HepG2 (cell line): Measurements from ENCODE around the gene DDX24. TPM values are rescaled to one million over a fixed set of nuclear protein-coding genes. Genes with fewer than 3 reads are reported as not detected.

ENCODE experiments used
- DNMT1 ChIP-seq: sonication (generic); formaldehyde crosslinking; IDR thresholded peaks from 2 replicates; pipeline ENCODE4 v1.5.1; 2020; ENCODE audit warnings: mild to moderate bottlenecking, missing genetic modification reagents
- FOXC1 ChIP-seq: sonication (generic); formaldehyde crosslinking; IDR thresholded peaks from 2 replicates; pipeline ENCODE4 v1.8.0; 2022; ENCODE audit warnings: mild to moderate bottlenecking, missing genetic modification reagents, borderline replicate concordance
- MZF1 ChIP-seq: sonication (generic); formaldehyde crosslinking; IDR thresholded peaks from 2 replicates; pipeline ENCODE4 v1.8.1; 2023; ENCODE audit warnings: mild to moderate bottlenecking, missing genetic modification reagents, borderline replicate concordance
- NFYC ChIP-seq: IDR thresholded peaks from 2 replicates; pipeline ENCODE4 v1.6.1; 2016; ENCODE audit warnings: missing genetic modification reagents, missing compliant biosample characterization
- PHF8 ChIP-seq: sonication (generic); formaldehyde crosslinking; IDR thresholded peaks from 2 replicates; pipeline ENCODE4 v1.5.0; 2020; ENCODE audit warnings: missing genetic modification reagents
- SMARCC2 ChIP-seq: fragments of 450-650 bp; IDR thresholded peaks from 2 replicates; pipeline ENCODE4 v1.6.1; 2017; ENCODE audit warnings: antibody characterized with exemption, mild to moderate bottlenecking
- ZIK1 ChIP-seq: sonication (generic); formaldehyde crosslinking; IDR thresholded peaks from 2 replicates; pipeline ENCODE4 v1.5.0; 2020; ENCODE audit warnings: mild to moderate bottlenecking, low read depth, missing genetic modification reagents, borderline replicate concordance
- ZMAT3 ChIP-seq: sonication (generic); formaldehyde crosslinking; conservative IDR thresholded peaks from 2 replicates; pipeline ENCODE4 v1.7.0; 2021; ENCODE audit warnings: missing genetic modification reagents
- ZNF431 ChIP-seq: sonication (generic); formaldehyde crosslinking; IDR thresholded peaks from 2 replicates; pipeline ENCODE4 v1.9.0; 2022; ENCODE audit warnings: missing genetic modification reagents, low read depth, mild to moderate bottlenecking, borderline replicate concordance
- ZNF550 ChIP-seq: sonication (generic); formaldehyde crosslinking; IDR thresholded peaks from 2 replicates; pipeline ENCODE4 v1.4.0; 2020; ENCODE audit warnings: mild to moderate bottlenecking, missing genetic modification reagents, borderline replicate concordance
- ZNF572 ChIP-seq: sonication (generic); formaldehyde crosslinking; IDR thresholded peaks from 2 replicates; pipeline ENCODE4 v1.5.1; 2020; ENCODE audit warnings: mild to moderate bottlenecking, missing genetic modification reagents
- ZNF577 ChIP-seq: sonication (generic); formaldehyde crosslinking; IDR thresholded peaks from 2 replicates; pipeline ENCODE4 v1.4.0; 2020; ENCODE audit warnings: mild to moderate bottlenecking, low read depth, missing genetic modification reagents, borderline replicate concordance
- ZNF589 ChIP-seq: sonication (generic); formaldehyde crosslinking; conservative IDR thresholded peaks from 2 replicates; pipeline ENCODE4 v1.8.0; 2022; ENCODE audit warnings: mild to moderate bottlenecking, moderate library complexity, missing genetic modification reagents
- ZNF788 ChIP-seq: sonication (generic); formaldehyde crosslinking; IDR thresholded peaks from 2 replicates; pipeline ENCODE4 v1.5.0; 2020; ENCODE audit warnings: mild to moderate bottlenecking, missing genetic modification reagents, borderline replicate concordance
- polyA plus RNA-seq, 8 experiments: library from polyadenylated mRNA; depleted of rRNA in 3 of 8; stranded (reverse) in 7 of 8; unstranded in 1 of 8; fragments of >200 nt; fragmentation: Illumina TruSeq in 4 of 8; extraction: Trizol in 4 of 8; gene quantifications; 2 replicates each; pipeline versions ENCODE4 v1.2.1 to v1.2.3, GENCODE V29; 2011 to 2016; ENCODE audit warnings: low read depth in 4 of 8, missing spikeins in 1 of 8, mixed read lengths in 1 of 8; ENCODE audit not compliant: insufficient read depth in 1 of 8
- total RNA-seq, 5 experiments: library from RNA; depleted of rRNA; stranded (reverse); fragments of >200 nt; fragmentation: Illumina TruSeq; extraction: Trizol; gene quantifications; 2 replicates each; pipeline ENCODE4 v1.2.3, GENCODE V29; 2016; ENCODE audit warnings: low read depth in 1 of 5
- TF ChIP-seq, protein P1 (sequence below): sonication (generic); formaldehyde crosslinking; IDR thresholded peaks from 2 replicates; pipeline ENCODE4 v1.4.0; 2020; ENCODE audit warnings: missing genetic modification reagents, borderline replicate concordance
- TF ChIP-seq, protein P2 (sequence below): sonication (generic); formaldehyde crosslinking; IDR thresholded peaks from 2 replicates; pipeline ENCODE4 v1.4.0; 2020; ENCODE audit warnings: missing genetic modification reagents, mild to moderate bottlenecking, borderline replicate concordance
- TF ChIP-seq, protein P3 (sequence below): sonication (generic); formaldehyde crosslinking; IDR thresholded peaks from 2 replicates; pipeline ENCODE4 v1.5.0; 2020; ENCODE audit warnings: missing genetic modification reagents, mild to moderate bottlenecking, borderline replicate concordance
- TF ChIP-seq, protein P4 (sequence below): sonication (generic); formaldehyde crosslinking; IDR thresholded peaks from 2 replicates; pipeline ENCODE4 v1.4.0; 2020; ENCODE audit warnings: low read depth, mild to moderate bottlenecking, missing genetic modification reagents

DDX24 gene
- total and polyA plus RNA-seq, 2 of the 13 experiments (the other 11 are each of a cell fraction or from before 2014, with no cell fraction given): 67.3 to 149 TPM

DNA sequence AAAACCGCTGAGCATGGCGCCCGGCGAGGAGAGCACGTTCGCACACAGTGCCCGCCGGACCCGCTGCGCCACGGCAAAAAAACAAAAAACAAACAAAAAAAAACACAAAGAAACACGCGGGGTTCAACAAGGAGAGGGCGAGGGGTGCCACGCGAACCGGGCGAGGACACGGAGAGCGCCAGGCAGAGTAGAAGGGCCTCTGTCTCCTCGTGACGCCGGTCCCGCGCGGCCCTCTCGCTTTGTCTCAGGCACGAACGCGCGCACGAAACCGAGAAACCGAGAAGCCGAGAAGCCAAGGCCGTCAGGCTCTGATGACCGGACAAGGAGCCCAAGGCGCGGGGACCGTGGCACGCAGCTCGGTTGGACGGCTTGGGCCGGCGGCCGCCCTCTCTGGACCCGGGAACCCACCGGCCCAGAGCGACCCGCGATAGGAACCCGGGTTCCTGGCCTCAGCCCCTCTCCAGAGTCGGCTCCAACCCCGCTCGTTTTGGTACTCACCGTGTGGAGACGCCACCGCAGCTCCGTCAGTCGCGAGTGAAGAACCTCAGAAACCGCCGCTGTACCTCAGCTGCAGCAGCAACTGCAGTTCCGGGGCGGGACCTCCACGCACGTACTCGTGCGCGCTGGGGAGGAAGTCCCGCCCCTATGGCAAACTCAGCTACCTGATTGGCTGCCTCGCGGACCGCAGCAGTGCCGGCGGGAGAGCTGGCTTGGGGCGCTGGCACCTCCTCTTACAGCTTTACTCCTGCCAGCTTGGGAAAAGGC is at the start of gene DDX24, which contains the start of gene IFI27L1 (continued):
- TF ChIP-seq ZNF788 (CRISPR knock-in tag): no peak; the same call in 1 of the 2 replicates
- TF ChIP-seq, protein P1, sequence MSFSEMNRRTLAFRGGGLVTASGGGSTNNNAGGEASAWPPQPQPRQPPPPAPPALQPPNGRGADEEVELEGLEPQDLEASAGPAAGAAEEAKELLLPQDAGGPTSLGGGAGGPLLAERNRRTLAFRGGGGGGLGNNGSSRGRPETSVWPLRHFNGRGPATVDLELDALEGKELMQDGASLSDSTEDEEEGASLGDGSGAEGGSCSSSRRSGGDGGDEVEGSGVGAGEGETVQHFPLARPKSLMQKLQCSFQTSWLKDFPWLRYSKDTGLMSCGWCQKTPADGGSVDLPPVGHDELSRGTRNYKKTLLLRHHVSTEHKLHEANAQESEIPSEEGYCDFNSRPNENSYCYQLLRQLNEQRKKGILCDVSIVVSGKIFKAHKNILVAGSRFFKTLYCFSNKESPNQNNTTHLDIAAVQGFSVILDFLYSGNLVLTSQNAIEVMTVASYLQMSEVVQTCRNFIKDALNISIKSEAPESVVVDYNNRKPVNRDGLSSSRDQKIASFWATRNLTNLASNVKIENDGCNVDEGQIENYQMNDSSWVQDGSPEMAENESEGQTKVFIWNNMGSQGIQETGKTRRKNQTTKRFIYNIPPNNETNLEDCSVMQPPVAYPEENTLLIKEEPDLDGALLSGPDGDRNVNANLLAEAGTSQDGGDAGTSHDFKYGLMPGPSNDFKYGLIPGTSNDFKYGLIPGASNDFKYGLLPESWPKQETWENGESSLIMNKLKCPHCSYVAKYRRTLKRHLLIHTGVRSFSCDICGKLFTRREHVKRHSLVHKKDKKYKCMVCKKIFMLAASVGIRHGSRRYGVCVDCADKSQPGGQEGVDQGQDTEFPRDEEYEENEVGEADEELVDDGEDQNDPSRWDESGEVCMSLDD (CRISPR knock-in tag): peak; percentile 20
- 0 out of 2 replicates have a peak, but pooled peaks have one; percentile 45 for TF ChIP-seq ZMAT3 (CRISPR knock-in tag)
- no peak for TF ChIP-seq ZNF577
- TF ChIP-seq, protein P2, sequence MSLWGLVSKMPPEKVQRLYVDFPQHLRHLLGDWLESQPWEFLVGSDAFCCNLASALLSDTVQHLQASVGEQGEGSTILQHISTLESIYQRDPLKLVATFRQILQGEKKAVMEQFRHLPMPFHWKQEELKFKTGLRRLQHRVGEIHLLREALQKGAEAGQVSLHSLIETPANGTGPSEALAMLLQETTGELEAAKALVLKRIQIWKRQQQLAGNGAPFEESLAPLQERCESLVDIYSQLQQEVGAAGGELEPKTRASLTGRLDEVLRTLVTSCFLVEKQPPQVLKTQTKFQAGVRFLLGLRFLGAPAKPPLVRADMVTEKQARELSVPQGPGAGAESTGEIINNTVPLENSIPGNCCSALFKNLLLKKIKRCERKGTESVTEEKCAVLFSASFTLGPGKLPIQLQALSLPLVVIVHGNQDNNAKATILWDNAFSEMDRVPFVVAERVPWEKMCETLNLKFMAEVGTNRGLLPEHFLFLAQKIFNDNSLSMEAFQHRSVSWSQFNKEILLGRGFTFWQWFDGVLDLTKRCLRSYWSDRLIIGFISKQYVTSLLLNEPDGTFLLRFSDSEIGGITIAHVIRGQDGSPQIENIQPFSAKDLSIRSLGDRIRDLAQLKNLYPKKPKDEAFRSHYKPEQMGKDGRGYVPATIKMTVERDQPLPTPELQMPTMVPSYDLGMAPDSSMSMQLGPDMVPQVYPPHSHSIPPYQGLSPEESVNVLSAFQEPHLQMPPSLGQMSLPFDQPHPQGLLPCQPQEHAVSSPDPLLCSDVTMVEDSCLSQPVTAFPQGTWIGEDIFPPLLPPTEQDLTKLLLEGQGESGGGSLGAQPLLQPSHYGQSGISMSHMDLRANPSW: no peak
- 0 out of 2 replicates have a peak, but pooled peaks have one; percentile 5 for TF ChIP-seq MZF1 (CRISPR knock-in tag)
- TF ChIP-seq, protein P3, sequence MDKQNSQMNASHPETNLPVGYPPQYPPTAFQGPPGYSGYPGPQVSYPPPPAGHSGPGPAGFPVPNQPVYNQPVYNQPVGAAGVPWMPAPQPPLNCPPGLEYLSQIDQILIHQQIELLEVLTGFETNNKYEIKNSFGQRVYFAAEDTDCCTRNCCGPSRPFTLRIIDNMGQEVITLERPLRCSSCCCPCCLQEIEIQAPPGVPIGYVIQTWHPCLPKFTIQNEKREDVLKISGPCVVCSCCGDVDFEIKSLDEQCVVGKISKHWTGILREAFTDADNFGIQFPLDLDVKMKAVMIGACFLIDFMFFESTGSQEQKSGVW: 0 out of 2 replicates have a peak, but pooled peaks have one; percentile 48
- no peak for TF ChIP-seq ZNF572
- 0 out of 2 replicates have a peak, but pooled peaks have one; percentile 56 for TF ChIP-seq DNMT1
- 0 out of 2 replicates have a peak, but pooled peaks have one; percentile 27 for TF ChIP-seq ZNF431 (CRISPR knock-in tag)
- no peak for TF ChIP-seq ZNF550 (CRISPR knock-in tag)
- no peak for TF ChIP-seq ZIK1
- no peak for TF ChIP-seq SMARCC2
- peak; percentile 93 for TF ChIP-seq NFYC (CRISPR knock-in tag)
- TF ChIP-seq, protein P4, sequence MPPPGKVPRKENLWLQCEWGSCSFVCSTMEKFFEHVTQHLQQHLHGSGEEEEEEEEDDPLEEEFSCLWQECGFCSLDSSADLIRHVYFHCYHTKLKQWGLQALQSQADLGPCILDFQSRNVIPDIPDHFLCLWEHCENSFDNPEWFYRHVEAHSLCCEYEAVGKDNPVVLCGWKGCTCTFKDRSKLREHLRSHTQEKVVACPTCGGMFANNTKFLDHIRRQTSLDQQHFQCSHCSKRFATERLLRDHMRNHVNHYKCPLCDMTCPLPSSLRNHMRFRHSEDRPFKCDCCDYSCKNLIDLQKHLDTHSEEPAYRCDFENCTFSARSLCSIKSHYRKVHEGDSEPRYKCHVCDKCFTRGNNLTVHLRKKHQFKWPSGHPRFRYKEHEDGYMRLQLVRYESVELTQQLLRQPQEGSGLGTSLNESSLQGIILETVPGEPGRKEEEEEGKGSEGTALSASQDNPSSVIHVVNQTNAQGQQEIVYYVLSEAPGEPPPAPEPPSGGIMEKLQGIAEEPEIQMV (CRISPR knock-in tag): no peak
- no peak for TF ChIP-seq FOXC1
- peak; percentile 90 for TF ChIP-seq PHF8
- 0 out of 2 replicates have a peak, but pooled peaks have one; percentile 48 for TF ChIP-seq ZNF589 (CRISPR knock-in tag)
